GM21381 (cell line): ENCODE results near the gene NDC80.
A peak's percentile ranks its signal among the peaks of the same experiment; 100 is the strongest.

Source experiments
- ATAC-seq: cut with Tn5 transposase; IDR thresholded peaks from one replicate; pipeline ENCODE4 v1.9.1; 2021; ENCODE audit warnings: mild to moderate bottlenecking, moderate library complexity; ENCODE audit not compliant: unreplicated experiment

The NDC80 gene

DNA sequence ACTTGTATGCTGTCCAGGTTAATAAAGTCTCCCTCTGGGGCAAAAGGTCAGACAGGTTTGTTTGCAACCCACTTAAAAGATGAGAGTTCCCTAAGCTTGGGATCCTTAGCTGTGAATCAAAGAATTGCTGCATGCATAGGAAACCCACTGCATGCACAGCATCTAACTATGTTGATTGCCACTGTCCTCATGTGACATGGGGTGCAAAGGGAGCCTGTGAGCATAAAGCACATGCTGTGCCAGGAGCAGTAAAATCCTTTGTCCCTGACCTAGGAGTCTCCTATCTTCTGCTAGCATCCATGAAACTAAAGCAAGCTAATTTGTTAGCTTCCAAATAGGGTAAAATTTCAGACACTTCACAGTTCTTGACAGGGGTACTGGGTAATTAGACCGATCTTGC, 13.8 kb upstream of the NDC80 start:
- no peak for ATAC-seq

GRCh38 chr18:2559249-2559648, 12.1 kb upstream of the NDC80 start:
- no peak for ATAC-seq

DNA sequence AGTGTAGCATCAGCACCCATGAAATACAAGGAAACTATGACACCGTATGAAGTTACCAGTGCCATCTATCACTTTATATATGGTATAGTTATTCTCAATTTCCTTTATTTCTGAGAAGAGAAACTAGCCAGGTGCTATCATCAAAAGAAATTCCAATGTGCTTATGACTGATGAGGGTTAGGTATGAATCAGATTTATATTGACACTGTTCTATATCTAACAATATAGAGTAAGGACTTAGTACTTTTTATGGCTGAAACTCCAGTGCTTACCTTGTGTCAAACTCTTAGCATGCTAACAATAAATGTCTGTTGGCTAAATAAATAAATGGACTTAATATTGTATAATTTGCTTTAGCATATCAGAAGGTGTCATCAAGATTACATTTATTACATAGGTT, 7.0 kb upstream of the NDC80 start:
- no peak for ATAC-seq

GRCh38 chr18:2568129-2568528, 3.2 kb upstream of the NDC80 start:
- no peak for ATAC-seq

DNA sequence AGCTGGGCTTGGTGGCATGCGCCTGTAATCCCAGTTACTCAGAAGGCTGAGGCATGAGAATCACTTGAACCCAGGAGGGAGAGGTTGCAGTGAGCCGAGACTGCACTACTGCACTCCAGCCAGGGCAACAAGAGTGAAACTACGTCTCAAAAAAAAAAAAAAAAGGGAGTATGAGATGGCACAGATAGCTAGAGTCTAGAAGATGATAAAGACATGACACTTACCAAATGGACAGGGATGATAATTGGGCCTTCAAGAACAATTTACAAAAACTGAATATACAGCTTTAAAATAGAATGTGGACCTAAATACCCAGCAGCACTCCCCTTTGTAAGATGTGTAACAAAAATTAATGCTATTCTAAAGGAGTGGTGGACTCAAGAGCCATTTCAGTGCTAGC, 2.8 kb upstream of the NDC80 start:
- no peak for ATAC-seq

DNA sequence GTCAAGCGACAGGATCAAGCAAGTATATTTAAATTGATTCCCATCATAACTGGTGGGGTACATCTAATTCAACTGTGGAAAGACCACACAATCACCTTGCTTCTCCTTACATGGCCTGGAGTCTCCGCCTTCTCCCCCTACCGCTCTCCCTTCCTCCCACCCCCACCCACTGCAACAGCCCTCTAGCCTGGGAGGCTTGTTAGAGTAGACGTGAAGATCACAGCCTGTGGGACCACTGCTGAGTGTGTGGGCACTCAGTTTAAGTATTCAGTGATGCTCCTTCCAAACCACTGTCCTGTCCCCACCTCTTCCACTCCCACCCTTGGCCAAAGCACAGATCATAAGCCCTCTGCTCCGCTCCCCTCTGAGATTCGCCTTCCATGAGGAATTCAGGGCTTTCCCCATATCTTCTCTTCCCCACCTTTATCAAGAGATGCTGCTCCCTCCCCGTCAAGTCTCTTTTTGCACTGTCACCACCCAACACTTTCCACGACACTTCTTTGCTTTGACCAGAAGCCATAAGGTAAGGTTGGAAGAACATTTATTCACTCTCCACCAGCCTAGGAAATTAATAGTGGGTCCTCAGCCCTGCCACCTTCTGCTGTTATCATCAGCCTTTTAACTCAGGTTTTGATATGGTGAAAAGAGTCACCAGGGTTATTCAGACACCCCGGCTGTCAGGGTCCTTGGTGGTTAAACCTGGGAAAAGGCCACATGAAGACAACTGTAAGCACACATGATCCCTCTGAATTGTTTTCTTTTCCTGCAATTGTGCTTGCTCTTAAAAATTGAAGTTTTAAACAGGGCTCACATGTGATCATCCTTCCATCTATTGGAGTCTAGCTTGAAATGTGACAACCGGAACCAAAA, 1.8 kb upstream of the NDC80 start:
- no peak for ATAC-seq

GRCh38 chr18:2570772-2571199, 571 bp upstream of the NDC80 start:
- ATAC-seq = peak; percentile 32

- ATAC-seq = peak; percentile 9
These were observed 813 bp downstream of the NDC80 start for GRCh38 chr18:2572171-2572569.

DNA sequence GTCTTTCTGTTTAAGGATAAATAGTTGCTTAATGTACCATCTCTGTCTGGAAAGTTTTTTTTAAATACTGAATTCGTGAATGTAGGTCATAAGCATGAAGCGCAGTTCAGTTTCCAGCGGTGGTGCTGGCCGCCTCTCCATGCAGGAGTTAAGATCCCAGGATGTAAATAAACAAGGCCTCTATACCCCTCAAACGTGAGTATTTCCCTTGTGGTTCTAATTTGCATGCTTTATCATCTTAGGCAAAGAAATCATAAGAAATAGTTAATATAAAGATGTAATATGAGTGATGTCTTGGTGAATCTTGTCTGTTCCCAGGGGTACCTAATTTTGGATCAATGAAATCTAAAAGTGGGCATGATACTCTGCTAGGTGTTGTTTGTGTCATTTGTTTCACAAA, 1.5 kb downstream of the NDC80 start:
- no peak for ATAC-seq

GRCh38 chr18:2573408-2573807, 2.1 kb downstream of the NDC80 start:
- ATAC-seq = no peak

DNA sequence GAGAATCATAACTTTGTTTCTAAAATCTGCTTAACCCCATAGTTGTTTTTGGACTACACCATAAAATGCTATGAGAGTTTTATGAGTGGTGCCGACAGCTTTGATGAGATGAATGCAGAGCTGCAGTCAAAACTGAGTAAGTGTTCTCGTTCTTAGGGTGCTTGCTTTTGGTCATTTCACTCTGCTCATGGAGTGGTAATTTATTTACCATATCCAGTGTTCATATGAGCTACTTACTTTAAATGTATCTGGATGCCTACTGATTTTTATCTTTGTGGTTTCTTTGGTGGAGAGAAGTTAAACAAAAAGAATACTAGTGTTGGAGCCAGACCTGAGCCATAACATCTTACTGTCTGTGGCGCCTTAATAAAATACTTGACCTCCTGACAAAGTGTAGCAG, 16.4 kb downstream of the NDC80 start:
- no peak for ATAC-seq

- no peak for ATAC-seq
These were observed 17.4 kb downstream of the NDC80 start for GRCh38 chr18:2588666-2589344.

GRCh38 chr18:2589345-2590068, 18.1 kb downstream of the NDC80 start:
- ATAC-seq = no peak

DNA sequence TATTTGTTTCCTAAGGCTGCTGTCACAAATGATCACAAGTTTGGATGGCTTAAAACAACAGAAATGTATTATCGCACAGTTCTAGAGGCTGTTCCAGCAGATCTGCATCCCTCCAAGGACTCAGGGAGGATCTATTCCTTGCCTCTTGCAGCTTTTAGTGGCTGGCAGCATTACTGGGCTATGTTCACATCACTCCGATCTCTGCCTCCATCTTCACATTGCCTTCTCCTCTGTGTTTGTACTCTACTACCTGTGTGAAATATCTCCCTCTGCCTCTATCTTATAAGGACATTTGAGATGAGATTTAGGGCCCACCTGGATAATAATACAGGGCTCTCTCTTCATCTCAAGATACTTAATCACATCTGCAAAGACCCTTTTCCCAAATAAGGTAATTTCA, 18.9 kb downstream of the NDC80 start:
- no peak for ATAC-seq

GRCh38 chr18:2597639-2598038, 26.3 kb downstream of the NDC80 start:
- no peak for ATAC-seq

DNA sequence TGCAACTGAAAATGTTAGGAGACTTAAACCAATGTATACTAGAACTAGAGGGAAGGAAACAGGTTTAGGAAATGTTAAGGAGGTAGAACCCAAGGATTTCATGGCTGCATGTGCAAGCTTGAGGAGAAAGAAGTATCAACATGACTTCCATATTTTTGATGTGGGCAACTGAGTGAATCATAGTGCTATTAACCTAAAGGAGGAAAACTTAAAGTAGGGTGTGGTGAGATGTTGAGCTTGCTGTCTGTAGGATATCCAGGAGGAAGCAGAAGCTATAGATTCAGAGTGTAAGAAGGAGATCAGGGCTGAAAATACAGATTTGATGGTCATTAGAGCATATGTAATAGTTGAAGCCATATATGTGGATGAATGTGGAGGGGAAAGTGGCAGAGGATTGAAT, 31.5 kb downstream of the NDC80 start:
- no peak for ATAC-seq

- no peak for ATAC-seq
These were observed 35.0 kb downstream of the NDC80 start for GRCh38 chr18:2606335-2606734.

- ATAC-seq = no peak
These were observed 38.2 kb downstream of the NDC80 start for GRCh38 chr18:2609604-2610003.

DNA sequence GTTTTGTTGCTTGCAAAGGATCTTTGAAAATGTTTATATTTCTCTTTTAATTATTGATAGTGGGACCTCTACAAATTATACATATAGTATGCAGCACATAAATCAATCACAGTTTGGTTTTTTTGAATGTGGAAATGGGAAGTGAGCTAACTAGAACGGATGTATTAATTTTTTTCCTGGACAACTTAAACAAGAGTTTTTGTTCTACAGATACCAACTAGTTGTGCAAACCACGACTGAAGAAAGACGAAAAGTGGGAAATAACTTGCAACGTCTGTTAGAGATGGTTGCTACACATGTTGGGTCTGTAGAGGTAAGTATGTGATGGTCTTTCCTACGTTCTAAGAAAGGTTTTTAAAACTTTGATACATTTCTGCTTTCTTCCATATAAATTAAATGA, 39.2 kb downstream of the NDC80 start:
- ATAC-seq = no peak

GRCh38 chr18:2612996-2613395, 41.6 kb downstream of the NDC80 start:
- no peak for ATAC-seq

GRCh38 chr18:2617401-2617998, 46.1 kb downstream of the NDC80 start:
- no peak for ATAC-seq
